Testis (tissue), 2 donors: ENCODE measurements around the gene PJA1.

Experiments
- POLR2A ChIP-seq: fragments of 450-650 bp; IDR thresholded peaks from one replicate; pipeline ENCODE4 v1.6.1; 2017; ENCODE audit warnings: antibody characterized with exemption, mild to moderate bottlenecking, moderate library complexity
- TF ChIP-seq, protein P1 (sequence below), 3 experiments: fragments of 450-650 bp in 2 of 3; fragments of 200-600 bp in 1 of 3; sonication (generic) in 1 of 3; IDR thresholded peaks; one replicate each; pipeline ENCODE4 v1.5.1; 2016 to 2019; ENCODE audit warnings: antibody characterized with exemption in 3 of 3, mild to moderate bottlenecking in 2 of 3, moderate library complexity in 1 of 3

DNA sequence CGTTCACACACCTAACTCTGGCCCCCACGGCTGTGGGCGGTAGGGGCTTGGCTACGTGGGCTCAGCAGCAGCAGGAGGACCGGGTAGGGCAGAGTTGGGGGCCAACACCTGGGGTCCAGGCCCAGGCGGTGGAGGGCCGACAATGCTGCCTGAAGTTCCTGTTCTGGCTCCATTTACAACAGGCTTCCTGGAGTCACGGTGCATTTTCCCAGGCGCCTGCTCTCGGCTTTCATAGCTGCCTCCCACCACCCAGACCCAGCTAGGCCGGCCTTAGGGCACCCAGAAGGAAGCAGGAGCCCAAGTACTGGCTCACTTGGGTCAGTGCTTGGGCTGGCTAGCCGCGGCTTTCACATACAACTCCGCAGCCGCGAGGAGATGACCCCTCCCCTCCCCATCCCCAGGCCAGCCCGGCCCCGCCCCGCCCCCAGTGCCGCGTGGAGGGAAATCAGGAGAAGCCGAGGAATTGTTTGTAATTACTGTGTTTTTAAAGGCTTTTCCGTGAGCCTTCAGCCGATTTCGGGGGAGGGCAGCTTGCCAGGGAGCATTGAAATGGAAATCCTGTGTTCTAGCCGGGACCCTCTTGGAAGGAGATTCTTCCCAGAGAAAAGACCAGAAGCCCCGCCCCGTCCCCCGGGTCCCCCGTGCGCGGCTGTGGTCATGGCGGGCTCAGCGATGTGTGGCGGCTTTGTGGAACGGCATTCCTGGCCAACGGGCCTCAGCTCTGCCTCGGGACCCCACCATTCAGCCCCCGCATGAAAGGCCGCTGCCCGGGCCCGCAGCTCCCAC is 28.5 kb downstream of the PJA1 start:
- TF ChIP-seq, protein P1, sequence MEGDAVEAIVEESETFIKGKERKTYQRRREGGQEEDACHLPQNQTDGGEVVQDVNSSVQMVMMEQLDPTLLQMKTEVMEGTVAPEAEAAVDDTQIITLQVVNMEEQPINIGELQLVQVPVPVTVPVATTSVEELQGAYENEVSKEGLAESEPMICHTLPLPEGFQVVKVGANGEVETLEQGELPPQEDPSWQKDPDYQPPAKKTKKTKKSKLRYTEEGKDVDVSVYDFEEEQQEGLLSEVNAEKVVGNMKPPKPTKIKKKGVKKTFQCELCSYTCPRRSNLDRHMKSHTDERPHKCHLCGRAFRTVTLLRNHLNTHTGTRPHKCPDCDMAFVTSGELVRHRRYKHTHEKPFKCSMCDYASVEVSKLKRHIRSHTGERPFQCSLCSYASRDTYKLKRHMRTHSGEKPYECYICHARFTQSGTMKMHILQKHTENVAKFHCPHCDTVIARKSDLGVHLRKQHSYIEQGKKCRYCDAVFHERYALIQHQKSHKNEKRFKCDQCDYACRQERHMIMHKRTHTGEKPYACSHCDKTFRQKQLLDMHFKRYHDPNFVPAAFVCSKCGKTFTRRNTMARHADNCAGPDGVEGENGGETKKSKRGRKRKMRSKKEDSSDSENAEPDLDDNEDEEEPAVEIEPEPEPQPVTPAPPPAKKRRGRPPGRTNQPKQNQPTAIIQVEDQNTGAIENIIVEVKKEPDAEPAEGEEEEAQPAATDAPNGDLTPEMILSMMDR (IDR thresholded peaks at IDR 0.05) = no peak
- TF ChIP-seq POLR2A = no peak
